Stimulated activated CD8-positive, alpha-beta memory T cell treated with anti-CD3 and anti-CD28 coated beads, Interleukin-4, amount 100 ng/mL, for 24 hours (primary cell): ENCODE data around the gene RCOR1.

Experiments
- DNase-seq: peaks from one replicate; pipeline ENCODE4 v3.0.0-alpha.2; 2020; ENCODE audit warnings: low read depth

RCOR1 gene

GRCh38 chr14:102726191-102726949 lies 133.9 kb downstream of the RCOR1 start:
- no peak for DNase-seq

GRCh38 chr14:102727336-102728095 lies 135.1 kb downstream of the RCOR1 start:
- DNase-seq, result no peak

- DNase-seq, result no peak
Measured at GRCh38 chr14:102728501-102728900, 136.1 kb downstream of the RCOR1 start.

- DNase-seq, result no peak
Measured at GRCh38 chr14:102729268-102729667, 136.8 kb downstream of the RCOR1 start.

- DNase-seq, result no peak
Measured at GRCh38 chr14:102729825-102730224, 137.4 kb downstream of the RCOR1 start.

- DNase-seq, result no peak
Measured at GRCh38 chr14:102731101-102731870, 138.8 kb downstream of the RCOR1 start.

GRCh38 chr14:102731871-102732800 lies 139.7 kb downstream of the RCOR1 start:
- no peak for DNase-seq

- no peak for DNase-seq
Measured at GRCh38 chr14:102732924-102733323, 140.5 kb downstream of the RCOR1 start.

GRCh38 chr14:102733326-102733725 lies 140.9 kb downstream of the RCOR1 start:
- no peak for DNase-seq

- no peak for DNase-seq
Measured at GRCh38 chr14:102734436-102734835, 142.0 kb downstream of the RCOR1 start.

- no peak for DNase-seq
Measured at GRCh38 chr14:102736956-102737355, 144.5 kb downstream of the RCOR1 start.

- no peak for DNase-seq
Measured at GRCh38 chr14:102737402-102738372, 145.2 kb downstream of the RCOR1 start.

- no peak for DNase-seq
Measured at GRCh38 chr14:102738373-102739189, 146.1 kb downstream of the RCOR1 start.

- no peak for DNase-seq
Measured at GRCh38 chr14:102739190-102739469, 146.7 kb downstream of the RCOR1 start.

GRCh38 chr14:102746634-102747438 lies 154.4 kb downstream of the RCOR1 start:
- DNase-seq, result no peak

- no peak for DNase-seq
Measured at GRCh38 chr14:102748806-102749205, 156.4 kb downstream of the RCOR1 start.

- DNase-seq, result no peak
Measured at GRCh38 chr14:102749393-102750305, 157.2 kb downstream of the RCOR1 start.

- no peak for DNase-seq
Measured at GRCh38 chr14:102750376-102750775, 157.9 kb downstream of the RCOR1 start.
